A549 (cell line): Measurements from ENCODE around the gene TSPO2. TPM values are rescaled to one million over a fixed set of nuclear protein-coding genes. Genes with fewer than 3 reads are reported as not detected.

Experiments used
- ATAC-seq, 2 experiments: fragments of 200-7000 bp in 1 of 2; fragments of >200 bp in 1 of 2; cut with Nextera tagmentation in 1 of 2; cut with Tn5 transposase in 1 of 2; 3 replicates each; pipeline versions ENCODE4 v1.8.0 to v1.9.1; 2018 to 2020; ENCODE audit warnings: mild to moderate bottlenecking in 1 of 2, moderate library complexity in 1 of 2
- CTCF ChIA-PET: fragments of 300-600 bp; sonication (Branson Sonifier 250); formaldehyde crosslinking; extraction: SDS; loops from one replicate; lab custom pipeline; 2021; ENCODE audit warnings: antibody characterized with exemption, inconsistent platforms; lab: Yijun Ruan, JAX
- POLR2A ChIA-PET: fragments of 350-600 bp; formaldehyde crosslinking; extraction: SDS; loops from one replicate; lab custom pipeline; 2021; ENCODE audit warnings: antibody characterized with exemption, inconsistent platforms; lab: Yijun Ruan, JAX
- DNase-seq, 2 experiments: peaks; one replicate each; pipeline versions ENCODE4 v3.0.0 to v3.0.0-alpha.2; 2011 to 2016; ENCODE audit warnings: low read depth in 1 of 2, low spot score in 1 of 2
- FAIRE-seq: peaks from 2 replicates; lab custom pipeline; 2011; peaks lifted over from hg19 to GRCh38; lab: Jason Lieb, UNC
- H3K27ac ChIP-seq, 2 experiments: fragments of >200 bp; sonication (Bioruptor Twin); formaldehyde crosslinking; 3 replicates each; pipeline ENCODE4 v1.5.1; 2016 to 2017
- H3K4me1 ChIP-seq: fragments of >200 bp; sonication (Bioruptor Twin); formaldehyde crosslinking; 3 replicates; pipeline ENCODE4 v1.6.1; 2016
- H3K4me2 ChIP-seq: fragments of >200 bp; sonication (Bioruptor Twin); formaldehyde crosslinking; 3 replicates; pipeline ENCODE4 v1.6.1; 2016
- H3K4me3 ChIP-seq: fragments of >200 bp; sonication (Bioruptor Twin); formaldehyde crosslinking; 3 replicates; pipeline ENCODE4 v1.5.1; 2016
- H3K9me3 ChIP-seq: fragments of >200 bp; sonication (Bioruptor Twin); formaldehyde crosslinking; 3 replicates; pipeline ENCODE4 v1.6.1; 2016
- CEBPB ChIP-seq, 2 experiments: fragments of >200 bp in 1 of 2; sonication (Bioruptor Twin) in 1 of 2; formaldehyde crosslinking in 1 of 2; IDR thresholded peaks; 2 replicates each; pipeline ENCODE4 v1.6.1; 2012 to 2016
- EHMT2 ChIP-seq: fragments of 200-600 bp; sonication (generic); IDR thresholded peaks from 2 replicates; pipeline ENCODE4 v1.6.1; 2016; ENCODE audit warnings: antibody characterized with exemption, low read depth, mild to moderate bottlenecking, moderate library complexity
- EP300 ChIP-seq, 2 experiments: fragments of >200 bp; sonication (Bioruptor Twin); formaldehyde crosslinking; IDR thresholded peaks; 2 replicates in 1 of 2; 3 replicates in 1 of 2; pipeline ENCODE4 v1.6.1; 2016 to 2017
- FOSB ChIP-seq: fragments of 250-450 bp; sonication (Bioruptor Pico); IDR thresholded peaks from 2 replicates; pipeline ENCODE4 v1.5.0; 2020; ENCODE audit warnings: mild to moderate bottlenecking, moderate library complexity
- FOSL2 ChIP-seq, 2 experiments: fragments of 450-650 bp in 1 of 2; fragments of >200 bp in 1 of 2; sonication (Bioruptor Twin) in 1 of 2; formaldehyde crosslinking; IDR thresholded peaks; 2 replicates each; pipeline versions ENCODE4 v1.5.0 to v1.6.1; 2016 to 2020; ENCODE audit warnings: mild to moderate bottlenecking in 1 of 2, moderate library complexity in 1 of 2
- FOXS1 ChIP-seq: fragments of 250-450 bp; sonication (Bioruptor Pico); IDR thresholded peaks from 2 replicates; pipeline ENCODE4 v1.5.0; 2020; ENCODE audit warnings: mild to moderate bottlenecking, moderate library complexity
- GATA3 ChIP-seq: IDR thresholded peaks from 2 replicates; pipeline ENCODE4 v1.6.1; 2012; ENCODE audit warnings: borderline replicate concordance
- HOXB13 ChIP-seq: fragments of 250-450 bp; sonication (Bioruptor Pico); IDR thresholded peaks from 2 replicates; pipeline ENCODE4 v1.5.0; 2020; ENCODE audit warnings: low read depth, mild to moderate bottlenecking, moderate library complexity
- HOXB5 ChIP-seq: fragments of 250-450 bp; sonication (Bioruptor Pico); IDR thresholded peaks from 2 replicates; pipeline ENCODE4 v1.5.0; 2020; ENCODE audit warnings: mild to moderate bottlenecking, moderate library complexity
- JUN ChIP-seq, 2 experiments: fragments of >200 bp; sonication (Bioruptor Twin); formaldehyde crosslinking; IDR thresholded peaks; 2 replicates in 1 of 2; 3 replicates in 1 of 2; pipeline ENCODE4 v1.6.1; 2016 to 2017
- JUNB ChIP-seq: fragments of >200 bp; sonication (Bioruptor Twin); formaldehyde crosslinking; IDR thresholded peaks from 2 replicates; pipeline ENCODE4 v1.6.1; 2016
- MAFK ChIP-seq: fragments of 450-650 bp; IDR thresholded peaks from 2 replicates; pipeline ENCODE4 v1.6.1; 2014; ENCODE audit not compliant: partially characterized antibody
- MYC ChIP-seq: IDR thresholded peaks from 2 replicates; pipeline ENCODE4 v1.6.1; 2012; ENCODE audit warnings: mild to moderate bottlenecking, inconsistent platforms, low read length, improper control_type of control experiment, borderline replicate concordance
- POLR2A ChIP-seq: IDR thresholded peaks from 2 replicates; pipeline ENCODE4 v1.6.1; 2012; ENCODE audit warnings: mild to moderate bottlenecking, low read length
- RAD21 ChIP-seq, 2 experiments: fragments of >200 bp in 1 of 2; sonication (Bioruptor Twin) in 1 of 2; formaldehyde crosslinking in 1 of 2; IDR thresholded peaks in 1 of 2; conservative IDR thresholded peaks in 1 of 2; 2 replicates in 1 of 2; 3 replicates in 1 of 2; pipeline ENCODE4 v1.6.1; 2012 to 2018; ENCODE audit warnings: inconsistent platforms in 1 of 2
- RARB ChIP-seq: fragments of 250-450 bp; sonication (Bioruptor Pico); IDR thresholded peaks from 2 replicates; pipeline ENCODE4 v1.8.0; 2021; ENCODE audit warnings: mild to moderate bottlenecking, moderate library complexity
- SMC3 ChIP-seq: fragments of >200 bp; sonication (Bioruptor Twin); formaldehyde crosslinking; IDR thresholded peaks from 3 replicates; pipeline ENCODE4 v1.6.1; 2018; ENCODE audit warnings: inconsistent platforms
- WGBS: methylation state at CpG from one replicate; pipeline ENCODE4 v1.1.6; 2017; ENCODE audit errors: missing lambda C conversion rate; 5-methylcytosine and 5-hydroxymethylcytosine counted together
- polyA plus RNA-seq, 4 experiments: library from polyadenylated mRNA; depleted of rRNA in 3 of 4; stranded (reverse); fragments of >200 nt; fragmentation: RNase III in 1 of 4; extraction: RNeasy Plus Mini Kit Qiagen cat#74134 plus additional on column Dnase treatment in 1 of 4; gene quantifications; 2 replicates in 3 of 4; 3 replicates in 1 of 4; pipeline ENCODE4 v1.2.3, GENCODE V29; 2011 to 2017
- TF ChIP-seq, protein P1 (sequence below): fragments of >200 bp; sonication (Bioruptor Twin); formaldehyde crosslinking; IDR thresholded peaks from 3 replicates; pipeline ENCODE4 v1.5.1; 2016
- TF ChIP-seq, protein P2 (sequence below): fragments of 250-450 bp; sonication (Bioruptor Pico); IDR thresholded peaks from 2 replicates; pipeline ENCODE4 v1.5.0; 2021; ENCODE audit warnings: mild to moderate bottlenecking, moderate library complexity, borderline replicate concordance
- TF ChIP-seq, protein P3 (sequence below): IDR thresholded peaks from 2 replicates; pipeline ENCODE4 v1.6.1; 2012
- TF ChIP-seq, protein P4 (sequence below): fragments of 250-450 bp; sonication (Bioruptor Pico); IDR thresholded peaks from 2 replicates; pipeline ENCODE4 v1.5.0; 2020; ENCODE audit warnings: low read depth, mild to moderate bottlenecking, moderate library complexity
- TF ChIP-seq, protein P5 (sequence below): fragments of >200 bp; sonication (Bioruptor Twin); formaldehyde crosslinking; IDR thresholded peaks from 3 replicates; pipeline ENCODE4 v1.6.1; 2016

The TSPO2 gene
- polyA plus RNA-seq, 2 of the 4 experiments (the other 2 are of a cell fraction): not detected

DNA sequence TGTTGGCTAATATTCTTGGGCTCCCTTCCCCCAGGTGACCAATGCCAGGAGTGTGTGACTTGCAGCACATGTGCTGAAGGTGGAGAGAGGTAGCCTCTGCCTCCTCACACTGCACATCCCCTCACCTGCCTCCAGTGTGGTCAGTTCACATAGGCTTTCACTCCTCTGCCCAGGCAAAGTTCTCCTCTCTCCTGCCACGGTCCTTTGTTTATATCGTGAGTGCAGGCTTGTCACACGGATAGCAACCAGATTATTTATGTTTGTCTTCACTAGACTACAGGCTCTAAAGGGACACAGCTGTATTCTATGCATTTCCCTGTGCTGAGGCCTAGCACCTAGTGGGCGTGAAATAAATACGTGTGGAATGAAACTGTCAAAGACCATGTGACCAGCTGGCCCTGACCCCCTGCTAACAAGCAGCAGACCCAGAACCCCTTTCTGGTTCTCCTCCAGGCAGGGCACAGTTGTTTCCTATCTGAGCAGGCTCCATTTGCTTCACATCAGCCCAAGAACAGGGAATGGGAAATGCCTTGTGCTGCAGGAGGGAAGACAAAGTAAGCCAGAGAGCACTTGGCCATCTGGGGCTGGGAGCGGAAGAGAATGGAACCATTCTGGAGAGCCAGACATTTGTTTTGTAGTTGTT lies 45.6 kb upstream of the TSPO2 start (continued):
- TF ChIP-seq, protein P1, sequence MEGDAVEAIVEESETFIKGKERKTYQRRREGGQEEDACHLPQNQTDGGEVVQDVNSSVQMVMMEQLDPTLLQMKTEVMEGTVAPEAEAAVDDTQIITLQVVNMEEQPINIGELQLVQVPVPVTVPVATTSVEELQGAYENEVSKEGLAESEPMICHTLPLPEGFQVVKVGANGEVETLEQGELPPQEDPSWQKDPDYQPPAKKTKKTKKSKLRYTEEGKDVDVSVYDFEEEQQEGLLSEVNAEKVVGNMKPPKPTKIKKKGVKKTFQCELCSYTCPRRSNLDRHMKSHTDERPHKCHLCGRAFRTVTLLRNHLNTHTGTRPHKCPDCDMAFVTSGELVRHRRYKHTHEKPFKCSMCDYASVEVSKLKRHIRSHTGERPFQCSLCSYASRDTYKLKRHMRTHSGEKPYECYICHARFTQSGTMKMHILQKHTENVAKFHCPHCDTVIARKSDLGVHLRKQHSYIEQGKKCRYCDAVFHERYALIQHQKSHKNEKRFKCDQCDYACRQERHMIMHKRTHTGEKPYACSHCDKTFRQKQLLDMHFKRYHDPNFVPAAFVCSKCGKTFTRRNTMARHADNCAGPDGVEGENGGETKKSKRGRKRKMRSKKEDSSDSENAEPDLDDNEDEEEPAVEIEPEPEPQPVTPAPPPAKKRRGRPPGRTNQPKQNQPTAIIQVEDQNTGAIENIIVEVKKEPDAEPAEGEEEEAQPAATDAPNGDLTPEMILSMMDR: no peak
- TF ChIP-seq, protein P2, sequence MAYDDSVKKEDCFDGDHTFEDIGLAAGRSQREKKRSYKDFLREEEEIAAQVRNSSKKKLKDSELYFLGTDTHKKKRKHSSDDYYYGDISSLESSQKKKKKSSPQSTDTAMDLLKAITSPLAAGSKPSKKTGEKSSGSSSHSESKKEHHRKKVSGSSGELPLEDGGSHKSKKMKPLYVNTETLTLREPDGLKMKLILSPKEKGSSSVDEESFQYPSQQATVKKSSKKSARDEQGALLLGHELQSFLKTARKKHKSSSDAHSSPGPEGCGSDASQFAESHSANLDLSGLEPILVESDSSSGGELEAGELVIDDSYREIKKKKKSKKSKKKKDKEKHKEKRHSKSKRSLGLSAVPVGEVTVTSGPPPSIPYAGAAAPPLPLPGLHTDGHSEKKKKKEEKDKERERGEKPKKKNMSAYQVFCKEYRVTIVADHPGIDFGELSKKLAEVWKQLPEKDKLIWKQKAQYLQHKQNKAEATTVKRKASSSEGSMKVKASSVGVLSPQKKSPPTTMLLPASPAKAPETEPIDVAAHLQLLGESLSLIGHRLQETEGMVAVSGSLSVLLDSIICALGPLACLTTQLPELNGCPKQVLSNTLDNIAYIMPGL (CRISPR knock-in tag): no peak
- no peak for TF ChIP-seq HOXB13 (CRISPR knock-in tag)
- no peak for TF ChIP-seq FOSB (CRISPR knock-in tag)

DNA sequence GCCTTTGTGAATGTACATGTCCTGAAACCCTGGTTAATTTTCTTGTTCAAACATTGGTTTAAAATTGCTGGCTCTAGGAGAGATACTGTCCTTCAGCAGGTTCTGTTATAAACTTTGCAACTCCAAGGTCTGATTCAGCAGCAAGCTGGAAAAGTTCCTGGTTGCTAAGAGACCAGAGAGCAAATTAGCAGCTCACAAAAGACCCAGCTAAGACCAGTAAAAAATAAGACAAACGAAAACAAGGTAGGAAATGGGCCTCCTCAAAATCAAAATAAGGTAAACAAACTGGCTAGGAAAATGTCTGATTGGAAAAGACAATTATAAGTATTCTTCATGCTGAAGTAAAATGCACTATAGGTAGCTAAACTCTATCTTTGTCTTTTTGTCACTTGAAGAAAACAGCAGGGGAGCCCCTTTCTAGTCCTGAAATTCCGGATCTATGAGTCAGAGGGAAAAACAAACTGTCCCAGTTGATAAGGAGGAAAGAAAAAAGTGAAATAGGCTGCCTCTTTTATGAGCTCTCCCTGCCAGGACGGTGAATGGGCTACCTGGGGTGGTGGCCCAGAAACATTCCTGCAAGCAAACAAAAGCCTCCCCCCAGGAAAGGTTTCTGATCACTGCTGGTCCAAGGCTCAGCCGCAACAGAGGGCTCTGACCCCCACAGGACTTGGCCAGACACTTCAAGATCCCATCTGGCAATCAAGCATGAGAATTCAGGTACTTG lies 44.9 kb upstream of the TSPO2 start:
- TF ChIP-seq SMC3: peak; percentile 37; the same call in 2 of the 3 replicates
- peak in 1 of 2 experiments; percentile 47; a peak in 1 of 4 replicates for TF ChIP-seq CEBPB (IDR thresholded peaks at IDR 0.05)
- no peak for TF ChIP-seq POLR2A
- peak; percentile 28 for TF ChIP-seq MAFK
- peak; percentile 86 for TF ChIP-seq JUNB
- peak in 1 of 2 experiments; percentile 36; a peak in 4 of 5 replicates for TF ChIP-seq RAD21 (conservative IDR thresholded peaks at IDR 0.05 in 1 of 2, IDR thresholded peaks at IDR 0.05 in 1 of 2)
- TF ChIP-seq JUN (IDR thresholded peaks at IDR 0.05): peak; percentile 75 to 91
- TF ChIP-seq, protein P3, sequence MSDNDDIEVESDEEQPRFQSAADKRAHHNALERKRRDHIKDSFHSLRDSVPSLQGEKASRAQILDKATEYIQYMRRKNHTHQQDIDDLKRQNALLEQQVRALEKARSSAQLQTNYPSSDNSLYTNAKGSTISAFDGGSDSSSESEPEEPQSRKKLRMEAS: peak; percentile 48
- no peak for TF ChIP-seq EHMT2
- TF ChIP-seq HOXB13 (CRISPR knock-in tag): no peak
- no peak for TF ChIP-seq HOXB5 (CRISPR knock-in tag)
- TF ChIP-seq GATA3: peak; percentile 89
- TF ChIP-seq EP300 (IDR thresholded peaks at IDR 0.05): peak; percentile 68 to 74; a peak in 3 of 5 replicates
- TF ChIP-seq MYC: no peak
- TF ChIP-seq FOSL2 (IDR thresholded peaks at IDR 0.05): peak; percentile 76
- peak; percentile 84 for TF ChIP-seq FOSL2 (CRISPR knock-in tag; IDR thresholded peaks at IDR 0.05)
- TF ChIP-seq, protein P4, sequence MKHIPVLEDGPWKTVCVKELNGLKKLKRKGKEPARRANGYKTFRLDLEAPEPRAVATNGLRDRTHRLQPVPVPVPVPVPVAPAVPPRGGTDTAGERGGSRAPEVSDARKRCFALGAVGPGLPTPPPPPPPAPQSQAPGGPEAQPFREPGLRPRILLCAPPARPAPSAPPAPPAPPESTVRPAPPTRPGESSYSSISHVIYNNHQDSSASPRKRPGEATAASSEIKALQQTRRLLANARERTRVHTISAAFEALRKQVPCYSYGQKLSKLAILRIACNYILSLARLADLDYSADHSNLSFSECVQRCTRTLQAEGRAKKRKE (CRISPR knock-in tag): no peak
- TF ChIP-seq, protein P5, sequence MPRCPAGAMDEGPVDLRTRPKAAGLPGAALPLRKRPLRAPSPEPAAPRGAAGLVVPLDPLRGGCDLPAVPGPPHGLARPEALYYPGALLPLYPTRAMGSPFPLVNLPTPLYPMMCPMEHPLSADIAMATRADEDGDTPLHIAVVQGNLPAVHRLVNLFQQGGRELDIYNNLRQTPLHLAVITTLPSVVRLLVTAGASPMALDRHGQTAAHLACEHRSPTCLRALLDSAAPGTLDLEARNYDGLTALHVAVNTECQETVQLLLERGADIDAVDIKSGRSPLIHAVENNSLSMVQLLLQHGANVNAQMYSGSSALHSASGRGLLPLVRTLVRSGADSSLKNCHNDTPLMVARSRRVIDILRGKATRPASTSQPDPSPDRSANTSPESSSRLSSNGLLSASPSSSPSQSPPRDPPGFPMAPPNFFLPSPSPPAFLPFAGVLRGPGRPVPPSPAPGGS: peak; percentile 63; the same call in 2 of the 3 replicates
- no peak for TF ChIP-seq FOSB (CRISPR knock-in tag)
- TF ChIP-seq FOXS1 (CRISPR knock-in tag): no peak
- TF ChIP-seq RARB (CRISPR knock-in tag): no peak
- peaks cover 48% of the 10 kb centered on the region for H3K4me1 ChIP-seq
- no peak for FAIRE-seq
- ChIA-PET POLR2A (interaction anchor here (0.9 to 2.5 kb wide), 4 partner anchors 39 to 90 kb away, joined by 4 to 16 read pairs (median 6); no protein-coding TSS in a partner anchor), CTCF (interaction anchor here (0.9 to 3.9 kb wide), 5 partner anchors 30 to 429 kb away, joined by 3 to 20 read pairs (median 3); no protein-coding TSS in a partner anchor)
- H3K27ac ChIP-seq: peak overlapping the region; percentile 96 to 97
- ATAC-seq: peak; percentile 80 to 89
- peak overlapping the region; percentile 18; the same call in 1 of the 3 replicates for H3K4me3 ChIP-seq
- H3K4me2 ChIP-seq: peak overlapping the region; percentile 81
- no peaks in the 10 kb centered on the region for H3K9me3 ChIP-seq
- WGBS: 3% methylated on average over 4 of the region's 4 CpGs
- peak; percentile 68 to 86 for DNase-seq
